Activated naive CD4-positive, alpha-beta T cell treated with anti-CD3 and anti-CD28 coated beads, Interleukin-2, amount 50 U/mL, for 16 hours (primary cell): ENCODE data around the gene HSF2BP.

Source experiments
- DNase-seq: peaks from one replicate; pipeline ENCODE4 v3.0.0-alpha.2; 2020

The HSF2BP gene

GRCh38 chr21:43648171-43648570 is 11.1 kb downstream of the HSF2BP start:
- no peak for DNase-seq

- peak; percentile 83 for DNase-seq
Measured at GRCh38 chr21:43646550-43647260, 12.6 kb downstream of the HSF2BP start.

- DNase-seq = no peak
Measured at GRCh38 chr21:43645976-43646375, 13.3 kb downstream of the HSF2BP start.

- DNase-seq = no peak
Measured at GRCh38 chr21:43645136-43645891, 14.0 kb downstream of the HSF2BP start.

- no peak for DNase-seq
Measured at GRCh38 chr21:43644609-43645008, 14.7 kb downstream of the HSF2BP start.

GRCh38 chr21:43644071-43644470 is 15.2 kb downstream of the HSF2BP start:
- DNase-seq = no peak

- DNase-seq = no peak
Measured at GRCh38 chr21:43643193-43643592, 16.1 kb downstream of the HSF2BP start.

- no peak for DNase-seq
Measured at GRCh38 chr21:43640400-43640799, 18.9 kb downstream of the HSF2BP start.

GRCh38 chr21:43639470-43640353 is 19.6 kb downstream of the HSF2BP start:
- no peak for DNase-seq

- no peak for DNase-seq
Measured at GRCh38 chr21:43637530-43638158, 21.6 kb downstream of the HSF2BP start.

- DNase-seq = no peak
Measured at GRCh38 chr21:43635436-43635835, 23.9 kb downstream of the HSF2BP start.

- no peak for DNase-seq
Measured at GRCh38 chr21:43634618-43635017, 24.7 kb downstream of the HSF2BP start.

GRCh38 chr21:43632373-43632905 is 26.8 kb downstream of the HSF2BP start:
- DNase-seq = no peak

- no peak for DNase-seq
Measured at GRCh38 chr21:43631411-43632107, 27.7 kb downstream of the HSF2BP start.

GRCh38 chr21:43627527-43627926 is 31.8 kb downstream of the HSF2BP start:
- no peak for DNase-seq

- DNase-seq = no peak
Measured at GRCh38 chr21:43626390-43626789, 32.9 kb downstream of the HSF2BP start.

- no peak for DNase-seq
Measured at GRCh38 chr21:43624339-43624738, 34.9 kb downstream of the HSF2BP start.

GRCh38 chr21:43623588-43623987 is 35.7 kb downstream of the HSF2BP start:
- DNase-seq = no peak

- no peak for DNase-seq
Measured at GRCh38 chr21:43622796-43623195, 36.5 kb downstream of the HSF2BP start.

- no peak for DNase-seq
Measured at GRCh38 chr21:43619856-43620255, 39.4 kb downstream of the HSF2BP start.

- DNase-seq = no peak
Measured at GRCh38 chr21:43619344-43619743, 39.9 kb downstream of the HSF2BP start.

GRCh38 chr21:43618940-43619339 is 40.3 kb downstream of the HSF2BP start:
- DNase-seq = no peak
